HCT116 (cell line): ENCODE results near the gene AFDN.

Experiments
- CTCF ChIP-seq, 3 experiments: fragments of 200-600 bp in 1 of 3; sonication (generic) in 1 of 3; IDR thresholded peaks in 2 of 3; conservative IDR thresholded peaks in 1 of 3; 2 replicates each; pipeline ENCODE4 v1.5.1; 2012 to 2017; ENCODE audit warnings: low read depth in 2 of 3, low read length in 2 of 3, antibody characterized with exemption in 1 of 3, borderline replicate concordance in 1 of 3, control low read depth in 1 of 3, mild to moderate bottlenecking in 1 of 3, mixed read lengths in 1 of 3, mixed run types in 1 of 3, moderate library complexity in 1 of 3; ENCODE audit not compliant: insufficient read depth in 1 of 3
- TF ChIP-seq, protein P1 (sequence below): IDR thresholded peaks from 2 replicates; pipeline ENCODE4 v1.6.1; 2011; ENCODE audit warnings: mild to moderate bottlenecking, low read length, moderate library complexity; ENCODE audit not compliant: insufficient replicate concordance; ENCODE audit errors: extremely low read depth

DNA sequence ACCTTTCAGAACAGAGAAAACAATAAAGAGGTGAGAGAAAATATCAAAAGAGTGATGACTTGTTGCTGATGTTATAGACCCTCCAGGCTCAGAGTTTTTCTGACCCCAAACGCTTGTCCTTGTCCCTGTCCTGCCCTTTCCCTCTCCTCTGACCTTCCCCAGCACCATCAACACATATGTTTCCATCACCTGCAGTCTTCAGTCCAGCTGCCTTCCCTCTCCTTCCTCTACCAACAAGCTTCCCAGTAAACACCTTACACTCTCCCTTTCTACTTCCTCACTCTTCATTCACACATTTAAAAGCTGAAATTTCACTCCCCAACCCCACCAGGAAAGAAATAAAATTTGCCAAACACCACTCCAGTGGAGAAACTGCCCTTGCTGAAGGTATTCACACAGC is 25.4 kb upstream of the AFDN start:
- TF ChIP-seq, protein P1, sequence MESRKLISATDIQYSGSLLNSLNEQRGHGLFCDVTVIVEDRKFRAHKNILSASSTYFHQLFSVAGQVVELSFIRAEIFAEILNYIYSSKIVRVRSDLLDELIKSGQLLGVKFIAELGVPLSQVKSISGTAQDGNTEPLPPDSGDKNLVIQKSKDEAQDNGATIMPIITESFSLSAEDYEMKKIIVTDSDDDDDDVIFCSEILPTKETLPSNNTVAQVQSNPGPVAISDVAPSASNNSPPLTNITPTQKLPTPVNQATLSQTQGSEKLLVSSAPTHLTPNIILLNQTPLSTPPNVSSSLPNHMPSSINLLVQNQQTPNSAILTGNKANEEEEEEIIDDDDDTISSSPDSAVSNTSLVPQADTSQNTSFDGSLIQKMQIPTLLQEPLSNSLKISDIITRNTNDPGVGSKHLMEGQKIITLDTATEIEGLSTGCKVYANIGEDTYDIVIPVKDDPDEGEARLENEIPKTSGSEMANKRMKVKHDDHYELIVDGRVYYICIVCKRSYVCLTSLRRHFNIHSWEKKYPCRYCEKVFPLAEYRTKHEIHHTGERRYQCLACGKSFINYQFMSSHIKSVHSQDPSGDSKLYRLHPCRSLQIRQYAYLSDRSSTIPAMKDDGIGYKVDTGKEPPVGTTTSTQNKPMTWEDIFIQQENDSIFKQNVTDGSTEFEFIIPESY, result no peak
- TF ChIP-seq CTCF (IDR thresholded peaks at IDR 0.05 in 2 of 3, conservative IDR thresholded peaks at IDR 0.05 in 1 of 3; ENCODE audit: borderline replicate concordance in 1 of 3, insufficient read depth in 1 of 3, low read depth in 2 of 3, low read length in 2 of 3), result no peak
